GM18868 (cell line): ENCODE measurements around the gene ATF7IP.
"Not testable (repeated sequence)": the region's sequence is repeated elsewhere in the genome, so short reads cannot be mapped to it uniquely, and the experiment has no call there.

Experiments
- ATAC-seq: cut with Tn5 transposase; IDR thresholded peaks from one replicate; pipeline ENCODE4 v1.9.1; 2021; ENCODE audit warnings: mild to moderate bottlenecking, moderate library complexity; ENCODE audit not compliant: unreplicated experiment

ATF7IP gene

DNA sequence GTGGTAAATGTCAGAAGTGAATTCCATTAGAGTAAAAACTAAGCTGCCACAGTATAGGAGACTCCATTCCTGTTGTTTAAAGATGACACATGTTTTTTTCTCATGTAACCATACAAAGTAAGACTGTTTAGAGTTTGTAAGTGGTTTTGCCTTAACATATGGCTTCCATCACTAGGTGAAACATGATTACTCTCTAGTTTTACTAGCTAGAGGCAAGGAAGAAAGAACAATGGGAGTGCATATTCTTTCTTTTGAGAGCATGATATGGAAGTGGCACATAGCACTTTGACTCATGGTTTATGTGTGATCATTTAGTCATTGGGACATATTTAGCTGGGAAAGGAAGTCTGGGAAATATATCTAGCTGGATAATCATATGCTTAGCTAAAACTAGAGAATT, 7.7 kb downstream of the ATF7IP start:
- no peak for ATAC-seq

DNA sequence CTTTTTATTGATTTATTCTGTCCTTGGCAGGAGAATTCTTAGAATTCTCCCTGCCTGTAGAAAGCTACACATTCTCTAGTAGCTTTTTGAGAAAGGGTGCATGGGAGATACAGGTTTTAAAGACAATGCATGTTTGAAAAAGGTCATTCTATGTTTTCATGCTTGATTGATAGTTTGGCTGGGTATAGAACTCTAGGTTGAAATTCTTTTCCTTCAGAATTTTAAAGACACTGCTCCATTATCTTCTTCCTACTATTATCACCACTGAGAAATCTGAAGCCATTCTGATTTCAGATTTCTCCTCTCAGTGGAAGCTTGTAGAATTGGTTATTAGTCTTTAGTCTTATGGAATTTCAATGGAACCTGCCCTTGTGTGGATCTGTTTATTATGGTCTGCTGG, 14.0 kb downstream of the ATF7IP start:
- ATAC-seq, result no peak

DNA sequence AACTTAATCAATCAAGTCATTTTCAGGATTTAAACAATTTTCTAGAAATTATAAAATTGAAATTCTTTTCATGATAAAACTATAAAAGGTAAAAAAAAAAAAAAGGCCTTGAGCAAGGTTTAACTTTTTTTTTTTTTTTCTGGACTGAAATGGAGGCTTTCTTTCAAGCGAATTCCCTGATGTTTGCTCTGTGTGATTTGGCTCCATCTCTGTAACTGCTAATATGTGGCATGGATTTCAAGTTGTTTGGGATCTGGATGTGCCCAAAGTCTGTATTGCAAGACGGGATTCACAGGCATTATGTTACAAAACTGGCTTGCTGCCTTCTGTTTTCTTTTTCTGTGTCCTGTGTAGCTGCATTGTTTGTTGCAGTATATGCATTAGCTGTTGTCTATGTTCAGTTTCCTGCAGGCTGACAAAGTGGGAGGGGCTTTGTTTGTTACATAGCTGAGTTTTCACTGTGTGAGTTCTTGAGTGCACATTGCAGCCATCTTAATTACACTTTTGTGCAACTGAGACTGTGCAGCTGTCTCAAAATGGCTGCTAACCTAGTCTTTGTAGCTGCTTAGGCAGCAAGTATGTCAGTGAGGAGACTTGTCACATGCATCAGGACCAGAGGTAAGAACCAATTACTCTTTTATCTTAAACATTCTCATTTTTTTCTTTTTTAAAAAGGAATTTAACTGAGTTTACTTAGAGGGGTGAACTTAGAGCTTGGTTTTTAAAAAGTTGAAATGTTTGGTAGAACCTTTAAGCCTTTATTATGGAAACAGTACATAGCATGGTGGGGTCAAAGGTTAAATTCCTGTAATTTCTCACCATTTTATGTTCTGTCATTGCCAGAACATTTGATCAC, 19.5 kb downstream of the ATF7IP start:
- peak; percentile 92 for ATAC-seq

DNA sequence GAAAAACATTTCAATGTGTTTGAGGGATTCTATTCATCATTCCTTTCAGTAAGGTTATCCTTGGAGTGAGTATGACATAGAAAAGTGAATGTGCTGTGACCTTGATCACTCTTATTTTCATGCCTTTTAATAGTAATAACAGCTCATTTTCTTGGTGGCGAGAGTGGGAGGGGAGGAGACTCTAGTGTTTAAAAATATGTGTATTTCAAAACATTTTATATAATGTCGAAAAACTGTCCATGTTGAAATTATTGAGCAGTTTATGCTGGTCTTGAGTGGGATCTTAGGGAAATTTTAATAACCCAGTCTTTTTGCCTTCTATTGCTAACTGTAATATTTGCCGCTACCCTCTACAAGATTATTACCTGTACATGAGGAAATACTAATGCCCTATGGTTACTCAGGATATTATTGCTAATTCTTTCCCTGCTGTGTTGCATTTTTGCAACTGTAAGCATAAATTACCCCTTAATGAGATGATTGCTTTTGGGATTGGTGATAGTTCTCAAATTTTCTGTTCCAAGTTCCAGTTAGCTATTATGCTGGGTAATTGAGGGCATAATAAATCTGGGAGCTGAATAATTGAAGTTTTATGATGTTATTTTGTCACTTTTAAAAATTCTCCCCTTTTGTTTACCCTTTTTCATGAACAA, 21.9 kb downstream of the ATF7IP start:
- ATAC-seq, result no peak

DNA sequence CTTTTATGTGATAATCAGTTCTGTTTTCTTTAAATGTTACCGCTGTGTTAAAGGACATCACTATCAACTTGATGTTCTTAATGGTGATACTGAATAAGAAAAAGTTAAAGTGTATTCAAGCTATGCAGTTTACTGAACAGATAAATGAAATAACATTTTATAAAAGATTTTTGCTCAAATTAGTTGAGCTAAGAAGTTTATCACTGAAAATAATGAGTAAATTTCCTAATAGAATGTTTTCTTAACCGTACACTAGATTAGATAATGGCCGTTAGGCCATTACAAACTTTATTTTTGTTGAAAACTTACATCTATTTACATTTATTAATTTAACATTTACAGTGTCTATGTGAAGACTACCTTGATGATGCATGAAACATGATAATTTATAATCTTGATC, 25.0 kb downstream of the ATF7IP start:
- ATAC-seq, result no peak

DNA sequence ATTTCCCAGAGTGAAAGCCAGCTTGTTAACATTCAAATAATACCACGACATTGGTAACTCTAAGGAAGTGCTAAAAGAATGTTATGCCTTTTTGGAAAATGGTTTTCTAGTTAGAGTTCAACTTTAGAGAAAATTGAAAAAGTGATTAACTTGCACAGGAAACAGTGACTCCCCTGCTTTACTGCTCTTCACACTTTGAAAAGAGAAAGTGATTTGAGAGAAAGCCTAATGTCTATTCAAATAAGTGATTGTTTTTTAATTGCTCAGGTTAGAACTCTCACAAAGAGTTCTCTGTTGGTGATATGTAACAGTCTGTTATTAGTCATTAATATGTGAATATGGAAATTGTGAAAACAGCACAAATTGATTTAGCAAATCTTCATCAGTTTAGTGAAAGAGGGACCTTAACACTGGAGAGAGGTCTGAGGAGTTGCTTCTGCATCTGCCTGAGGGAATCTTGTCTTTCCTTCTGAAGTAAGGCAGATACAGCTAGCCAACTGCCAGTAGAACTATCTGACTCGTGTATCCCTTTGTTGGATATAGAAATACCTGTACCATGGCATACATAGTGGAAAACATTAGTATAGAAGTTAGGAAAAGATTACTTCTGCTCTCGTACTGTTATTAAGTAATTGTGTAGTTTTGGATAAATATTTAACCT, 25.5 kb downstream of the ATF7IP start:
- ATAC-seq, result no peak

DNA sequence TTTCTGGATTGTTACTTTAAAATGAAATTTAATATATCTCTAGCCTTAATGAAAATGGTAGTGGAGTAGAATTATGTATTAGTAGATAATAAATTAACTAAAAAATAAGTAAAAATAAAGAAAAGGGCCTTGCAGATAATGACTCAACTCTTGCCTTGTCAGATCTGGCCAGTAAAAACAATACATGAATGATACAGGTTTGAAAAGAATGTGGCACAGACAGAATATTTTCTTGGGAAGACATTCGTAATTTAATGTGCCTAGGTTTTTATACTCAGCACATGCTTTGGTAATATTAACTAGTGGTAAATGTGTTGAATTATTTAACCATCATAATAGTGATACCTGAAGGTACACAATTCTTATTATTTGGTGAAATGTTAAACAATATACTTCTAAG, 28.3 kb downstream of the ATF7IP start:
- ATAC-seq, result no peak

DNA sequence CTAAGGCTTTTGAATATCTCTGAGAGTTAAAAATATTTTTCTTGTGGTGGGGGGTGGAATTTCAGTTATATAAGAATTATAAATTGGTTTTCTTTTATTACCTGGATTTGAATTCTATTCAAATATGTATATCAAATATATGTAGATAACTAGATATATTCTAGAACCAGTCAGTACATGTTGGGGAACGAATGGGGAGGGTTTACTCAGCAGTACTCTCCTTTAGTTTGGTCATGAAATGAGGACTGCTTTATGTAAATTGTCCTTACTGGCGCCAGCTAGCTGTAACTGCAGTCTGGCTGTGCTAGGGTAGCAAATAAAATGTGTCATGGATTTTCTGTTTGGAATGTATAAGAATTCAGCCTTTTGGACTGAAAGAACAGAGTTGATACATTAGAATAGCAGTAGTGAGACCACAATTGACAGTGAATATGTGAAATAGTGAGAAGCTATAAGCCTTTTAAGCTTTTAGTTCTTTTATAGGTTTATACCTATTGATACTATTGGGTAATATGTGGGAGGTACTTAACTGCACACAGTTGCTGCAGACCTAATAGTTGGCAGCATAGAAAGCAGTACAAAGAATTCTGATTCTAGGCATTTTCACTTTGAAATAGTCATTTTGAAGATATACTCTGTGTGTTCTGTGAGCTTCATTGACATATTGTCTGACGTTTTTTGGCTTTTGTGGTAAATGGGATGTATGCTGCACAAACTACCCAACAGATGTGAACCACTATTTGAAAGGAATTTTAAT, 29.0 kb downstream of the ATF7IP start:
- peak; percentile 65 for ATAC-seq

DNA sequence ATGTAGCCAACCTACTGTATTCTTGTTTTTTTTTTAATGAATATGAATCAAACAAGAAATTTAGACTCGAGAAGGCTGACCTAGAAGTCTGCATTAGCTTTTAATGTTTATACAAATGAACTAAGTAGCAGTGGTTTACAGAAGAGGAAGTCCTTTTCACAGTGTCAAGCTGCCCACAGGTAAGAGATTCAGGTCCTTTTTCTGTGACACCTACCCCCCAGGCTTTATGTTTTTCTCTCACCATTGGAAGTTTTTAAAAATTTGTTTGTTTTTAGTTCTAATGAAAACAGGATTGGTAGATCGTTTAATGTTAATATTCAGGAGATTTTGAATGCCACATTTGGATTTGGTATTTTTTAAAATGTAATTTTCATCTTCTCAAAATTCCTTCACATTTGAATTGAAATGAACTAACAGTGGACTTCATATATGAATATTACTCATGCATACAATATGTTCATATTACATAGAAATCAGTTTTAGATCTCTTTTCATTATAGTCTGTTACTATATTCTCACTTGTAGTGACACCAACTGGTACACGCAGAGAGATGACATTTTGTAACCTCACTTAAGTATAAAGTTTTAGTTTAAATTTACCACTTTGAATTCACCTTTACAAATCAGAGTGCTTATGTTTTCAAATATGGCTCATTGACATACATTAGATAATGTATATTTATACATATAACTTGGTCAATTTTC, 29.7 kb downstream of the ATF7IP start:
- ATAC-seq, result peak; percentile 52

DNA sequence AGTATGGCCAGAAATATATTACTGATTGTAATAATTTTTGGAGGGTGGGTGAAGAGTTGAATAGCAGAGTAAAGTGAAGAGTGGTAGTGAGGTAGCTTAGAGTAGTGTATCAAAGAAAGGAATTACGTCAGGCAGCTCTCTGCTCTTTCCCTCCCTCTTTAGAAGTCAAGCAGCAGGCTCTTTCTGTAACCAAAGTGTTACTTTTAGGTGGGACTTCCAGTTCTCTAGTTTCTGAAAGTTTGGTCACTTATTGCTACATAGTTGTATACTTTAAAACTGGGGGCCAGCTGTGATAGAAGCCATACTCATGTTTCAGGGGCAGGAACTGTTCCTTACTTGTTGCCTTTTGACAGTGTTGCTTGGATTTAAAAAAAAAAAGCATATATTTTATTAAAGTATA, 30.6 kb downstream of the ATF7IP start:
- ATAC-seq, result peak; percentile 65

DNA sequence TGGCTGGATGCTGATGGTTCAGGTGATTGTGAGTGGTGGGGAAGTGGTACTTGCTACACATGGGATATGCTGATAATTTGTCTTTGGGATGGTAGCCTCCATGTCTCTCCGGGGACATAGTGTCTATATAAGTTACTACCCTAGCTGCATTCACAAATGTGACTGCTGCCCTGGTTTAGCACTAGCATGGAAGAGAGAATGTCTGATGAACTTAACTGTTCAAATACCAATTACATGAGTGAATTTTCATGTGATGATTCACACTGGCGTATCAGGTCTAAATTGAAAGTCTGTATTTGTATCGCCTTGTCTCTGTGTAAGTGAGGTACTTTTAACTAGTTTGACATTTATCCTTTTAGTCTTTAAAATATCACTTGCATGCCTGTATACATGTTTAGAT, 34.4 kb downstream of the ATF7IP start:
- ATAC-seq, result no peak

DNA sequence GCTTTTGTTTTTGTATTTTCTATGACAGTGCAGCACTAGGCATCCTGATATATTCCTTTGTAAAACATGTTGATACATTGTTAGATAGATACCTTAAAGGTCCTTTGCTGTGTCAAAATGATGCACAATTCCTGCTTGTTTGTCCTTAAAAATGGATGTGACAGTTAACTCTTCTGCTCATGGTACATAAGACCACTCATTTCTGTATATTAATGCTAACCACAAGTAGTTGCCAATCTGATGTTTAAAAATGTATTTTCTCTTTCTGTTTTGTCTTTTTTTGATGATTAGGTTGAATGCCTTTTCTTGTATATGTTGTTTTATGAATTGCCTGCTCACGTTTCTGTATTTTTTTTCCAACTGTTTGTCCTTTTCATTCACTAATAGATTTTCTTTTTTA, 35.1 kb downstream of the ATF7IP start:
- no peak for ATAC-seq

DNA sequence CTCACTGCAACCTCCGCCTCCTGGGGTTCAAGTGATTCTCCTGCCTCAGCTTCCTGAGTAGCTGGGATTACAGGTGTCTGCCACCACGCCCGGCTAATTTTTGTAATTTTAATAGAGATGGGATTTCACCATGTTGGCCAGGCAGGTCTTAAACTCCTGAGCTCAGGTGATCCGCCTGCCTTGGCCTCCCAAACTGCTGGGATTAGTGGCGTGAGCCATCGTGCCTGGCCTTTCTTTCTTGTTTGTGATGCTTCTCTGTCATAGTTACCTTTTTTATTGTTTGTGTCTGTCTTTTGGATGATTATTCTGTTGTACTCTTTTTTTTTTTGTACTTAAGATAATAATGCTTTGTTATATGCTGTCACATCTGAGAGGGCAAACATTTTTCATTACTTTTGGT, 35.8 kb downstream of the ATF7IP start:
- not testable (repeated sequence) for ATAC-seq

DNA sequence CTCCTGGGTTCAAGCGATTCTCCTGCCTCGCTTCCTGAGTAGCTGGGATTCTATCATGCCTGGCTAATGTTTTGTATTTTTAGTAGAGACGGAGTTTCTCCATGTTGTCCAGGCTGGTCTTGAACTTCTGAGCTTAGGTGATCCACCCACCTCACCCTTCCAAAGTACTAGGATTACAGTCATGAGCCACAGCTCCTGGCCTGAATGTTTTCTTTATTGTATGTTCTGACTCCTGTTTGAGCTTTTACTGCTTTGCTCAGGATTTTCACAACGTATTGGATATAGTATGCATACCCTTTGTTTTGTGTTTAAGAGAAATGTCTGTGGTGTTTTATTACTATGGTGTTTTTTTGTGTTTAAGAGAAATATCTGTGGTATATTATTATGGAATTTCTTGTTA, 37.2 kb downstream of the ATF7IP start:
- no peak for ATAC-seq

DNA sequence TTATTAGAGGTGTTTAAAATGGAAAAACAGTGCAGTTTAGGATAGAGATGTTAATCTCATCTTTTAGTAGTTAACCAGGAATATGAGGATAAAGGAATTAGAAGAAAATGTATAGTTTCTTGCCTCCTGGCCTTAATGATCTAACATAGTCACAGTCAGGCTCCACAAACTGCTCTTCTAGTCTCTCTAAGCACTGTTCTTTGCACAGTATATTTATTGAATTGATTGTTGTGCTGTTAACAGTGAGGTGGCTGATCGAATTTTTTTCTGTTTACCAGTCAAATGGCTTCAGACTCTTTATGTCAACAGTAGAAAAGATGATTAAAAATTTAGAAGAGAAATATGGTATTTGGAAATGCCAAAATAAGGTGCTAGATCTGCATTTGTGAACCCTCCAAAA, 37.8 kb downstream of the ATF7IP start:
- no peak for ATAC-seq

DNA sequence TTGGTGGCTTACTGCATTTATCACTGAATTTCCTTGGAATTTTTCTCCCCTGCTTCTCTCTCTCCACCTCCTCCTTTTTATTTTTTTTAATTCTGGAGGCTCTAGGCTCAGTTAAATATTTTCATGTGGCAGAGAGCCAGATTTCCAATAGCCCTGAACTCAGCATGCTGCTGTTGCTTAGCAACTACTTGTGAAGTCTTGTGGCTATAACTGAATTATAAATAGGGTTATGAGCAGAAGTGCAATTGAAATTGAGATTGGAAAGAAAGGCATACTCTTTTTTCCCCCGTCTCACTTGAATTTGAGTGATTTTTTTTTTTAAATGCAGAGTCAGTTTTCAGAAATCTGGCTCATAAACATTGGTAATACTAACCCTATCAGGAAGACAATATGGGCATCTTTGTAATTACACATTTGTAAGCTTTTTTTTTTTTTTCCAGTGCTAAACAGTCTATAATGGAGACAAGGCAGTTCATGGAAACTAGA, 38.3 kb downstream of the ATF7IP start:
- peak; percentile 67 for ATAC-seq

DNA sequence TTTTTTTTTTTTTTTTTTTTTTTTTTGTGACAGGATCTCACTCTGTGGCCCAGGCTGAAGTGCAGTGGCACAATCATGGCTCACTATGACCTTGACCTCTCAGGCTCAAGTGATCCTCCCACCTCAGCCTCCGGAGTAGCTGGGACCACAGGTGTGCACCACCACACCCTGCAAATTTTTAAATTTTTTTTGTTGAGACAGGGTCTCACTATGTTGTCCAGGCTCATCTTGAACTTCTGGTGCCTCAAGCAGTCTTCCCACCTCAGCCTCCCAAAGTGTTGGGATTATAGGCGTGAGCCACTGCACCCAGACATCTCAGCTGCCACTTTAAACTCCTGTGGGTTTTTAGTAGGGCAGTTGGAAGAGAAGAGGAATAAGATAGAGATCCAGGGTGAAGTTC, 39.9 kb downstream of the ATF7IP start:
- not testable (repeated sequence) for ATAC-seq

DNA sequence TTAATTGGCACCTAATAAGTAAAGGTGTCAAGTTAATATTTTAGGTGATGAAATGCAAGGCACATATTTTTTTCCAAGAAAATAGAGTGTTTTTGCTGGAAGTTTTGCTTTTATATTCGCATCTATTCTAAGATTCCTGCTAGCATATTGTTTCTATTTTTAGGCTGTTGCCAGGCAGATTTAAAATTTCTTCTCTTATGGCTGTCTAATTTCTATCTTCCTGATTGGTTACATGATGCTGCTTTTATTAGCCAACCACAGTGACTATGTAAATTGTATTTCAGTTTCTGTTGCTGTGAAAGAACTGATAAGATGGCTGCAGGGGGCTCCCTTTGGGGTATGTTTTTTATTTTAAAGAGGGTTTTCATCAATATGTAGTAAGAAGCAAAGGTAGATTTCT, 42.7 kb downstream of the ATF7IP start:
- no peak for ATAC-seq

DNA sequence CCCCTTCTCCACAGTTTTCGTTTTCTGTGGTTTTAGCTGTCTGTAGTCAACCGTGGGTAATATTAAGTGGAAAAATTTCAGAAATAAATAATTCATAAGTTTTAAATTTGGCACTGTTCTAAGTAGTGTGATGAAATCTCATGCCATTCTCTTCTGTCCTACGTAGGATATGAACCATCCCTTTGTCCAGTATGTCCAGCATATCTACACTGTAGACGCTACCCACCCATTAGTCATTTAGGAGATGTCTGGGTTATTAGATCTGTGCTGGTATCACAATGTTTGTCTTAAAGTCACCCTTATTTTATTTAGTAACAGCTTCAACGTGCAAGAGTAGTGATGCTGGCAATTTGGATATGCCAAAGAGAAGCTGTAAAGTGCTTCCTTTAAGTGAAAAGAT, 44.7 kb downstream of the ATF7IP start:
- ATAC-seq, result no peak

DNA sequence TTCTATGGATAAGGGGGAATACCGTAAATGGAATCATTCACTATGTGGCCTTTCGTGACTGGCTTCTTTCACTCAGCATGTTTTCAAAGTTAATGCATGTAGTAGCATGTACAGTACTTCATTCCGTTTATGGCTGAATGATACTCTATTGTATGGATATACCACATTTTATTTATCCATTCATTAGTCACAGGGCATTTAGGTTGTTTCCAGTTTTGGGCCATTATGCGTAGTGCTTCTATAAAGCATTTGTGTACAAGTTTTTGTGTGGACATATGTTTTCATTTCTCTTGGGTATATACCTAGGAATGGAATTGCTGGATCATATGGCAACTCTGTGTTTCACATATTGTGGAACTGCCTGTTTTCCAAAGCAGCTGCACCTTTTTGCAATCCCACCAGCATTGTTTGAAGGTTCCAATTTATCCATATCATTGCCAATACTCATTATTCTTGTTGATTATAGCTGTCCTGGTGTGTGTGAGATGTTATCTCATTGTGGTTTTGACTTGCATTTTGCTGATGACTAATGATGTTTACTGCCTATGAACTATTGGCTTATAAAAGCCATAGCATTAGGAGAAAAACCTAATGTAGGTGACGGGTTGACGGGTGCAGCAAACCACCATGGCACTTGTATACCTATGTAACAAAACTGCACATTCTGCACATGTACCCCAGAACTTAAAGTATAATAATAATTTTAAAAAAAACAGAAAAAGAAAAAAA, 45.5 kb downstream of the ATF7IP start:
- ATAC-seq, result no peak
